T-helper 2 cell treated with Interferon-gamma antibody and Interleukin-4, amounts not matched to agents 100 ng/mL and 5 ng/mL, for 36 hours (primary cell): ENCODE results near the gene OR11A1. TPM values are rescaled to one million over a fixed set of nuclear protein-coding genes. Genes with fewer than 3 reads are reported as not detected.

Source experiments
- intact Hi-C: fragments of 100-400 bp; cut with micrococcal nuclease; formaldehyde crosslinking; loops from one replicate; pipeline ENCODE4 v1.15.1; 2023
- total RNA-seq: library from RNA; stranded (reverse); gene quantifications from 2 replicates; pipeline ENCODE4 v1.2.3, GENCODE V29; 2022

The OR11A1 gene, protein sequence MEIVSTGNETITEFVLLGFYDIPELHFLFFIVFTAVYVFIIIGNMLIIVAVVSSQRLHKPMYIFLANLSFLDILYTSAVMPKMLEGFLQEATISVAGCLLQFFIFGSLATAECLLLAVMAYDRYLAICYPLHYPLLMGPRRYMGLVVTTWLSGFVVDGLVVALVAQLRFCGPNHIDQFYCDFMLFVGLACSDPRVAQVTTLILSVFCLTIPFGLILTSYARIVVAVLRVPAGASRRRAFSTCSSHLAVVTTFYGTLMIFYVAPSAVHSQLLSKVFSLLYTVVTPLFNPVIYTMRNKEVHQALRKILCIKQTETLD
- total RNA-seq = not detected in 2 replicates

DNA sequence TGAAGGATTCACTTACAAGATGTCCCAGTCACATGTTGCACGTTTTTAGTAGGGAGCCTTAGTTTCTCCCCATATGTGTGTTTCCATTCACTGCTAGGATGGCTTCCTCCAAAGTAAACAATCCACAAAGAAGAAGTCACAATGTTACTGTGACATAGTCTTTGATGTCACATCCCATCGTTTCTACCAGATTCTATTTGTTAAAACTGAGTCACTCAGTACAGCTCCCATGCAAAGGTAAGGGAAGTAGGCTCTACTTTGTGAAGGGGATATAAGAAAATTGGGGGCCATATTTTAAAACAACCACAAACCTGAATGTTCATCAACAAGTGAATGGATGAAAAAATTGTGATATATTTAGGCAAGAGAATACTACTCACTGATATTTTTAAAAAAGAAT is at the start of gene OR11A1, which contains the start of gene OR2H1:
Gene OR11A1 (minus strand): TSS at position 101 of the 400 bp plus-strand sequence. CDS start 29,430 bp downstream, outside the sequence.
Gene OR2H1 (plus strand): TSS at position 185 of the 400 bp plus-strand sequence. CDS start 4,615 bp downstream, outside the sequence.
- intact Hi-C loops = no loop called here

DNA sequence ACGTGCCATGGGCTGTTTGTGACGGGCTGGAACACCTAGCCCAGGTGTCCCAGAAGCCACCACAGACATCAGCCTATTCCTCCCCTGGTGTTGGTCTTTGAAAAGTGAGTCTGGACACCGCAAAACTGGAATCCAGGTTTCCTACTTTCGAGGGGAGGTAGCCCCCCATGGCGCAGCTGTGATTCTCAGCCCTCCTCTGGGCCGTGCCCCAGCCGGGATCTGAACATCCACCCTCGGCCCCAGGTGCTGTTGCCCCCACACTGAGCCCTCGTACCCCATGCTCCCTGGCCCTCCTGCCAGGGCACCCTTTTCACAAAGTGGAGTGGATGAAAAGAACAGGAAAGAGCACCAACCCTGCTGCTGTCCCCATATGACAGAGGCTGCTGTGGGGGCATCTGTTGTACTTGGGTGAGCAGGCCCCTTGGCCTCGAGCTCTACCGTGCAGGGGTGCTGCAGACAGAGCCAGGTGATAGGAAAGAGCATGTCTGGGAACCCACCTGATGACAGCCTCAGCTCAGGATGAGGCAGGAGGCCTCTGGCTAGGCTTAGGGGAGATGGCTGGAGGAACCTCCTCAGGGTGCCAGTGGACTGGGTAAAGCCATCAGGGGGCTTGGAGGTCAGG is 49.7 kb upstream of the OR11A1 start:
- intact Hi-C loops = no loop called here

GRCh38 chr6:29505808-29506207 is 48.9 kb upstream of the OR11A1 start:
- intact Hi-C loops = no loop called here

GRCh38 chr6:29504961-29505360 is 48.1 kb upstream of the OR11A1 start:
- intact Hi-C loops = no loop called here

GRCh38 chr6:29502597-29502996 is 45.7 kb upstream of the OR11A1 start:
- intact Hi-C loops = no loop called here

- intact Hi-C loops = no loop called here
Observed at GRCh38 chr6:29502181-29502580, 45.3 kb upstream of the OR11A1 start.

DNA sequence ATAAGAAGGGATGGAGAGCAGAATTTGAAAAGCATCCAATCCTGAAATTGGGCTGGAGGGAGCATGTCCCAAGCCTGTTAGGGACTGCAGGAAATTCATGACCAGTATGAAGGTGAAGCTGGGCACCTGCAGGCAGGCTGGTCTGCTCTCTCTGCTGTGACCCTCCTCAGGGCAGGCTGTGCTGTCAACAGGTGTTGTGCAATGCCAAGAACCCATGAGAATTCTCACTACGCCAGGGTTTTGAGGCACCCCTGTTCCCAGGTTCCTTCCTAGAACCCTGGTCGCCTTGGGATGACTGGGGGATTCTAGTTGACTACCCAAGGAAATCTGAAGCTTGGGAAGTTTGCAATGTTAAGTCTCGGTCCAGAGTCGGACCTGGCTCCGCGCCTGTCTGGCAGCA is 44.2 kb upstream of the OR11A1 start:
- intact Hi-C loops = no loop called here

GRCh38 chr6:29500594-29500993 is 43.7 kb upstream of the OR11A1 start:
- intact Hi-C loops = no loop called here

GRCh38 chr6:29499704-29500103 is 42.8 kb upstream of the OR11A1 start:
- intact Hi-C loops = no loop called here

DNA sequence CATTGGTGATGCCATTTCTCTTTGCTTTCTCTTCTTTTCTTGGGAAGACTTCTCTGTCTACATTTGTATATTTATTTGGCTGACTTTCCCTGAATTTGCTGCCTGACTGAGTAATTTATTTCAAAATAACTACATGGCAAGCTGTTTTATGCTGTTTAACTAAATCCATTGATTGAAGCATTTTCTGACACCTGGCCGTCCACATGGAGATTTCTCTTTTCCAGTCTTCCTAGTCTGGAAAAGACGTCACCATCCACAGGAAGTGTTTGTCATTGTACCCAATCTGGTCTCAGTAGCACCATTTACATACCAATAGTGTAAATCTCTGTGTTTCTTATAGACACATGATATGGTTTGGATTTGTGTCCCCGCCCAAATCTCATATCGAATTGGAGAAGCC is 40.1 kb upstream of the OR11A1 start:
- intact Hi-C loops = no loop called here

- intact Hi-C loops = no loop called here
Observed at GRCh38 chr6:29495571-29495970, 38.7 kb upstream of the OR11A1 start.

GRCh38 chr6:29494131-29494530 is 37.3 kb upstream of the OR11A1 start:
- intact Hi-C loops = no loop called here

GRCh38 chr6:29493261-29493660 is 36.4 kb upstream of the OR11A1 start:
- intact Hi-C loops = no loop called here

- intact Hi-C loops = no loop called here
Observed at GRCh38 chr6:29491574-29491973, 34.7 kb upstream of the OR11A1 start.

- intact Hi-C loops = no loop called here
Observed at GRCh38 chr6:29490552-29490951, 33.7 kb upstream of the OR11A1 start.

DNA sequence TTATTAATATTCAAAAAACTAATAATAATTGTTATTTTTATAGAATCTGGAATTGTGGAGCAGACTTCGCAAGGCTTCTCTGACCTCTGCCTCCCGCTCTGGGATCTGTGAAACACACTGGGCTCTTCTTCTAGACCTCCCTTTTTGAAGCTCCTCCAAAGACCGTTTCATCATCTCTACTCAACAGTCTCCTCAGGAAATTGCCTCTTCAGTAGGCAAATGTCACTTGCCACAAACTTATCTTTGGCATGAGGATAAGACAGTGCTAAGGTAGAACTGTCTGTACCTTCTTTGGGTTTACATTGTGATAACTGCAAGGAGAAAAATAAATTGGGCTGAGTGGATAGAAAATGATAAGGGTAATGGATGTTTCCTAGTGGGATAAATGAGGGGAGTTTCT is 33.2 kb upstream of the OR11A1 start:
- intact Hi-C loops = no loop called here

- intact Hi-C loops = no loop called here
Observed at GRCh38 chr6:29489286-29489685, 32.4 kb upstream of the OR11A1 start.

DNA sequence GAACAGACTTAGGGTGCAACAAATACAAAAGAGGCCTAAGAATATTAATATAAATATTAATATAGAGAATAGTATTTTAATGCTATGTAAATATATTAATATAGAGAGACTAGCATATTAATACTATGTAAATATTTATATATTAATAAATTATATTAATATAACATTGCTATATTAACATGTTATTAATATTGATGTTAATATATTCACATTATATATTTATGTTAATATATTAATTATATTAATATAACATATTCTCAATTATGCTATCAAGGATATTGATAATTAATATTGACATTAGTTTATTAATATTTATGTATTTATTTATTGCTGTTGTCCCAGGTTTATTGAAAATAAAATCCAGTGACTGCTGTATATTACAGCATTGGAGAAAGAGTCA is 32.0 kb upstream of the OR11A1 start:
- intact Hi-C loops = no loop called here

DNA sequence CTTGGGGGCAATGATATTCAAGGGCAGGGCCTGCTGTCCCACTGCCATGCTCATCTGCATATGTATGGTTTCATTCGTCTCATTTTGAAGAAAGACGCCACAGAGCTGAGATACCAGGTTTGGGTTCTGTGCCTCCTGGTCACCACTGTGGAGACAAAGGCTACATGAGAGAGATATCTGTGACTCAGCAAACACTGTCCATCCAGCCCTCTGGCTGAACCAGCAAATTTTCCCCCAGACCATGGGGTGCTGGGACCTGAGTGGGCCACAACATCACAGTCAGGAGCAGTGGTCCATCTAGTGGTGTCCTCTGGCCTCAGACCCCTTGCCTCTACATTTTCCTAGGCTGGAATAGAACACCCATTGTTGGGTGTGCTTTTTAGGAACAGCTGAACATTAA is 30.8 kb upstream of the OR11A1 start, which contains the start of gene MAS1L:
Gene MAS1L (minus strand): TSS at position 297 of the 400 bp plus-strand sequence. CDS start 54 bp downstream, at position 243.
- intact Hi-C loops = no loop called here

DNA sequence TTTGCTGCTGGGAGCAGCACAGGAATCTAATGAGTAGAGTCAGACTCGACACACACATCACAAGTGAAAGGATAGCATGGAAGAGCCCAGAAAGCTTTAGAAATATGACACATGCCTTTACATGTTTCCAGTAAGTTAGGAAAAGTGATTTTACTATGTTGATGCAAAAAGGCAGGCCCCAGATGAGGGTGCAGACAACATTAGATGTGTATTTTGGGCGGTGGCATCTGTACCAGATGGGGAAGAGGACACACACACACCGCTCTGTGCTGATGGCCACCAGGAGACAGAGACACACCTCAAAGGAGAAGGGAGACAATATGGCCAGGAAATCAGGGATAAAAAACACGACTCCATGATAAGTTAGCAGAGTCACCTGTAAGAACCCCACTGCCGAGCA is 30.3 kb upstream of the OR11A1 start:
- intact Hi-C loops = no loop called here

DNA sequence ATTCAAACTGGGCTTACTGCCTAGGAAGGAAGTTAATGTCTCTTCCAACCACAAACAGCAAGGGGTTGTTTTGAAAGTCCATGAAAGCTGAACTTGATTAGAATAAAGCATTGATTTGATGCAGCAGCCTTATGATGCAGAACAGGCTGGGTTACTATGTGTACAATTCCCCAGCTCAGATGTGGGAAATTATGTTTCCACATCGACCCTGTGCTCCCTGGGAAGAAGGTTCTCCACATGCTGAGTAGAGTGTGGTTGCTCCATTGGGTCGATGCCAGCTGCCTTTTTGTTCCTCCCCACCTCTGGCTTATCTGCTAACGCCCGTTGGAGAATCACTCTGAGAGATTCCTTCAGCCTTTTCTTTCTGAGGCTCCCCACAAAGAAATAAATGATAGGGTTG is 29.7 kb upstream of the OR11A1 start:
- intact Hi-C loops = no loop called here

DNA sequence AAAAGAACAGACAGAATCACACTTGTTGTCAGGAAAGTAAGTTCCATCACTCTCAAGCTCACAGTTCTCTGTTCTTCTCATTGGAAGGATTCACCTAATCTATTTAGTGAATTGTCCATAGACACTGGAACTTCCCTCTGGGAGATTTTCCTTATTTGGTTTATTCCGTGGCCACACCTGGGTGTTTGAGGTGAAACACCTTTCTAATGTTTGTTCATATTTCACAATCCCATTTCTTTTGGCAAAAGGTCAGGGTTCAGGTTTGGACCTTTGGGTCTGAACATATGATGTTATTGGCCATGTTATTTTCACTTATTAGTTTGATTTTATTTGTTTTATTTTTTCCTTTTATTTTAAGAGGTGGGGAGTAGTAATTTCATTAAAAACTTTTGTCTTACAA is 26.9 kb upstream of the OR11A1 start:
- intact Hi-C loops = no loop called here

- intact Hi-C loops = no loop called here
Observed at GRCh38 chr6:29483186-29483585, 26.3 kb upstream of the OR11A1 start.
